Lung microvascular endothelial cell (primary cell): ENCODE results near the gene AFF2. TPM values are rescaled to one million over a fixed set of nuclear protein-coding genes. Genes with fewer than 3 reads are reported as not detected.

Source experiments
- DNase-seq, 2 donors: peaks; one replicate each; pipeline versions ENCODE4 v3.0.0 to v3.0.0-alpha.2; 2010; ENCODE audit warnings: low read depth in 2 of 2
- total RNA-seq: library from RNA; depleted of rRNA; stranded (reverse); fragments of >200 nt; gene quantifications from 2 replicates; pipeline ENCODE4 v1.2.1, GENCODE V29; 2014

Gene AFF2
- total RNA-seq, 1 donor from 2014 or later, result 0.20 TPM

- no peak for DNase-seq
These were observed 504.5 kb downstream of the AFF2 start for GRCh38 chrX:149004936-149005335.

- DNase-seq, result no peak
These were observed 505.8 kb downstream of the AFF2 start for GRCh38 chrX:149006235-149006634.

GRCh38 chrX:149007423-149007822 lies 507.0 kb downstream of the AFF2 start:
- DNase-seq, result no peak

- DNase-seq, result no peak
These were observed 509.8 kb downstream of the AFF2 start for GRCh38 chrX:149010013-149010852.

- no peak for DNase-seq
These were observed 510.4 kb downstream of the AFF2 start for GRCh38 chrX:149010853-149011224.

GRCh38 chrX:149013081-149013480 lies 512.7 kb downstream of the AFF2 start:
- DNase-seq, result no peak

- DNase-seq, result no peak
These were observed 520.7 kb downstream of the AFF2 start for GRCh38 chrX:149021159-149021558.

GRCh38 chrX:149022485-149022884 lies 522.1 kb downstream of the AFF2 start:
- DNase-seq, result no peak

GRCh38 chrX:149032449-149032848 lies 532.0 kb downstream of the AFF2 start:
- DNase-seq, result no peak

- no peak for DNase-seq
These were observed 535.7 kb downstream of the AFF2 start for GRCh38 chrX:149036086-149036485.

- DNase-seq, result no peak
These were observed 537.0 kb downstream of the AFF2 start for GRCh38 chrX:149037281-149037870.

- no peak for DNase-seq
These were observed 538.6 kb downstream of the AFF2 start for GRCh38 chrX:149039057-149039456.

- DNase-seq, result no peak
These were observed 540.6 kb downstream of the AFF2 start for GRCh38 chrX:149040873-149041535.

GRCh38 chrX:149043401-149043800 lies 543.0 kb downstream of the AFF2 start:
- DNase-seq, result no peak

GRCh38 chrX:149044471-149044870 lies 544.1 kb downstream of the AFF2 start:
- no peak for DNase-seq

GRCh38 chrX:149045645-149046210 lies 545.3 kb downstream of the AFF2 start:
- no peak for DNase-seq
